HG03175 (cell line): ENCODE measurements around the gene PLOD2.

Experiments used
- ATAC-seq: cut with Tn5 transposase; IDR thresholded peaks from one replicate; pipeline ENCODE4 v1.9.1; 2021; ENCODE audit warnings: mild to moderate bottlenecking, moderate library complexity; ENCODE audit not compliant: unreplicated experiment

PLOD2 gene

GRCh38 chr3:146052056-146052790 lies 108.8 kb downstream of the PLOD2 start:
- no peak for ATAC-seq

- ATAC-seq: no peak
These were observed 110.3 kb downstream of the PLOD2 start for GRCh38 chr3:146050691-146051090.

- ATAC-seq: no peak
These were observed 113.5 kb downstream of the PLOD2 start for GRCh38 chr3:146047485-146047884.

- no peak for ATAC-seq
These were observed 116.9 kb downstream of the PLOD2 start for GRCh38 chr3:146044046-146044445.

GRCh38 chr3:146040630-146041029 lies 120.4 kb downstream of the PLOD2 start:
- ATAC-seq: no peak

- no peak for ATAC-seq
These were observed 123.3 kb downstream of the PLOD2 start for GRCh38 chr3:146037697-146038096.

- ATAC-seq: no peak
These were observed 124.7 kb downstream of the PLOD2 start for GRCh38 chr3:146036281-146036680.

GRCh38 chr3:146035366-146035765 lies 125.6 kb downstream of the PLOD2 start:
- no peak for ATAC-seq

GRCh38 chr3:146033950-146034349 lies 127.0 kb downstream of the PLOD2 start:
- ATAC-seq: no peak

- ATAC-seq: no peak
These were observed 134.4 kb downstream of the PLOD2 start for GRCh38 chr3:146026547-146026946.

- no peak for ATAC-seq
These were observed 136.7 kb downstream of the PLOD2 start for GRCh38 chr3:146024260-146024659.

GRCh38 chr3:146020969-146021368 lies 140.0 kb downstream of the PLOD2 start:
- ATAC-seq: no peak

- ATAC-seq: no peak
These were observed 141.5 kb downstream of the PLOD2 start for GRCh38 chr3:146019508-146019907.
